Mammary epithelial cell (primary cell): ENCODE results near the gene MRAP2.
"Not testable (repeated sequence)": the region's sequence is repeated elsewhere in the genome, so short reads cannot be mapped to it uniquely, and the experiment has no call there.

Experiments used
- CTCF ChIP-seq, 2 donors: IDR thresholded peaks in 1 of 2; conservative IDR thresholded peaks in 1 of 2; 2 replicates each; pipeline ENCODE4 v1.5.1; 2011 to 2012; ENCODE audit warnings: inconsistent platforms in 2 of 2, low read length in 2 of 2, mild to moderate bottlenecking in 2 of 2, control low read depth in 1 of 2, low read depth in 1 of 2; ENCODE audit not compliant: insufficient read depth in 1 of 2; ENCODE audit errors: extremely low read depth in 1 of 2
- EZH2 ChIP-seq: IDR thresholded peaks from 2 replicates; pipeline ENCODE4 v1.6.1; 2012; ENCODE audit warnings: low read length, inconsistent platforms, borderline replicate concordance

- not testable (repeated sequence) for TF ChIP-seq CTCF (conservative IDR thresholded peaks at IDR 0.05 in 1 of 2, IDR thresholded peaks at IDR 0.05 in 1 of 2; ENCODE audit: extremely low read depth in 1 of 2, insufficient read depth in 1 of 2, low read depth in 1 of 2, low read length in 2 of 2); EZH2
These were observed 77.8 kb downstream of the MRAP2 start for GRCh38 chr6:84111351-84111750.
